ENCODE measurements around the gene PKDCC. TPM values are rescaled to one million over a fixed set of nuclear protein-coding genes. Genes with fewer than 3 reads are reported as not detected.

The PKDCC gene
- total and polyA plus RNA-seq, 2 experiments from 2014 or later, result 270 to 278 TPM

DNA sequence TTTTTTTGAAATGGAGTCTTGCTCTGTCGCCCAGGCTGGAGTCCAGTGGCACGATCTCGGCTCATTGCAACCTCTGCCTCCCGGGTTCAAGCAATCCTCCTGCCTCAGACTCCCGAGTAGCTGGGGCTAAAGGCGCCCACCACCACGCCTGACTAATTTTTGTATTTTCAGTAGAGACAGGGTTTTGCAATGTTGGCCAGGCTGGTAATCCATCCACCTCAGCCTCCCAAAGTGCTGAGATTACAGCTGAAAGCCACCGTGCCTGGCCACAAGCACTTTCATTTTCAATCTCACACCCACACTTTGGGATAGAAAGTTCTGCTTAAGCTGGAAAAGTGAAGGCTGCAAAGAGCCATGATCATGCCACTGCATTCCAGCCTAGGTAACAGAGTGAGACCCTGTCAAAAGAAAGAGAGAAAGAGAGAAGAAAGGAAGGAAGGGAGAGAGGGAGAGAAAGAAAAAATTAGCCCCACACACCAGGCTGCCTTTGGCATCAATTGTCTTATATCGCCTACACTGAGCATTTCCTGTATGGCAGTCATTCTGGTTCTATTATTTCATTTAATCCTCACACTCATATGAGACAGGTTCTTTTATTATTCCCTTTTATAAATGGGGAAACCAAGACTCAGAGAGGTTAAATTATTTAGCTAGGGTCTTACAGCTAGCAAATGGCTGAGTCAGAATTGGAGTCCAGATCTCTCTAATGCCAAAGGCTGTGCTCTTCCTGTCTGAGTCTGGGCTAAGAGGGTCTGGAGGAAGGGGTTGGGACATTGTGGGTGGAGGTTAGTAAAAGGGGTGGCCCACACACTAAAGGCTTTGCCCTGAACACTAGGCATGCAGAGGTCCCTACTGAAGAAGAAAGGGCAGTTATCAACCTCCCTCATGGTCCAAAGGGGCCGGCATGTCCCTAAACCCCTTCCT lies 37.9 kb upstream of the PKDCC start:
- no peak for DNase-seq (ENCODE audit: low spot score)
- Histone ChIP-seq H3K4me1 (ENCODE audit: insufficient read depth) (peaks cover 6% of the 10 kb centered on the region), H3K4me3 (no peak overlapping the region), H3K4me2 (no peak overlapping the region), H3K27me3 (no peaks in the 10 kb centered on the region), H3K36me3 (replicated peaks; ENCODE audit: insufficient read depth, low read depth) (no peaks in the 10 kb centered on the region), H3K9me2 (replicated peaks; ENCODE audit: insufficient read depth) (no peaks in the 10 kb centered on the region), H2AFZ (no peak overlapping the region), H3K79me2 (no peaks in the 10 kb centered on the region), H3K27ac (no peak overlapping the region), H3K9me3 (ENCODE audit: low read depth) (no peaks in the 10 kb centered on the region), H4K20me1 (ENCODE audit: insufficient read depth, poor library complexity, severe bottlenecking) (no peaks in the 10 kb centered on the region)
- TF ChIP-seq EZH2 (IDR thresholded peaks at IDR 0.05; ENCODE audit: borderline replicate concordance) (no peak), EZH2phosphoT487 (IDR thresholded peaks at IDR 0.05; ENCODE audit: low read depth, severe bottlenecking, unreplicated experiment) (no peak), CTCF (IDR thresholded peaks at IDR 0.05; ENCODE audit: poor library complexity) (no peak)
- WGBS (ENCODE audit: low lambda C conversion rate, missing lambda C conversion rate), result 91% methylated on average over 10 of the region's 10 CpGs

DNA sequence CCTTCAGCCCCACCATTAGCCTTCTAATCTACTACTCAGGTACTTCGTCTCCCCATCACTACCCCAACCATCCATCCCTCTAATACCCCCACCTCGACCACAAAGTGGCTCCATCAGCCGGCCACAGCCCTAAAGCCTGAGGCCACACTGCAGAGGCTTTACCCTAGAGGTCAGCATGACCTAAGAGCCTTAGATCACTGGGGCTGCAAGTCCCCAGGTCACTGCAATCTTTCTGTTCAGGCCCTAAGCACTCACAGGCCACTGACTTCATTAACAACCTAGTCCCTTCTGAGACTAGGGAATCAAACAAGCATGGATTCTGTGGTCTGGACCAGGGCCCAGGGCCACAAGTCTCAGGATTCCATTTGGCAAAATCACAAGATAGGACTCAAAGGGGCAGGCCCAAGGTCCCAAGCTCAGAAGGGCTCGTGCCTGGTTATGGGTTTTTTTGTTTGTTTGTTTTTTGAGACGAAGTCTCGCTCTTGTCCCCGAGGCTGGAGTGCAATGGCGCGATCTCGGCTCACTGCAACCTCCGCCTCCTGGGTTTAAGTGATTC lies 37.0 kb upstream of the PKDCC start:
- no peak overlapping the region for H2AFZ ChIP-seq
- WGBS (ENCODE audit: low lambda C conversion rate, missing lambda C conversion rate), result 94% methylated on average over 11 of the region's 11 CpGs

GRCh38 chr2:42012137-42012536 lies 35.7 kb upstream of the PKDCC start:
- H3K4me3 ChIP-seq, result no peak overlapping the region
- H3K36me3 ChIP-seq (replicated peaks; ENCODE audit: insufficient read depth, low read depth), result no peaks in the 10 kb centered on the region
- H2AFZ ChIP-seq, result no peak overlapping the region

More for the DNA sequence above, 37.0 kb upstream of the PKDCC start:
- H3K9me2 ChIP-seq (replicated peaks; ENCODE audit: insufficient read depth), result no peaks in the 10 kb centered on the region
- H3K79me2 ChIP-seq, result no peaks in the 10 kb centered on the region
- TF ChIP-seq EZH2 (IDR thresholded peaks at IDR 0.05; ENCODE audit: borderline replicate concordance) (no peak), EZH2phosphoT487 (IDR thresholded peaks at IDR 0.05; ENCODE audit: low read depth, severe bottlenecking, unreplicated experiment) (no peak), CTCF (IDR thresholded peaks at IDR 0.05; ENCODE audit: poor library complexity) (no peak)
- no peak for DNase-seq (ENCODE audit: low spot score)
- H3K4me1 ChIP-seq (ENCODE audit: insufficient read depth), result peaks cover 6% of the 10 kb centered on the region
- no peak overlapping the region for H3K4me2 ChIP-seq
- no peaks in the 10 kb centered on the region for H3K36me3 ChIP-seq (replicated peaks; ENCODE audit: insufficient read depth, low read depth)
- no peaks in the 10 kb centered on the region for H3K9me3 ChIP-seq (ENCODE audit: low read depth)
- H3K27ac ChIP-seq, result no peak overlapping the region
- H4K20me1 ChIP-seq (ENCODE audit: insufficient read depth, poor library complexity, severe bottlenecking), result no peaks in the 10 kb centered on the region
- H3K4me3 ChIP-seq, result no peak overlapping the region
- H3K27me3 ChIP-seq, result no peaks in the 10 kb centered on the region

More at GRCh38 chr2:42012137-42012536, 35.7 kb upstream of the PKDCC start:
- H3K27ac ChIP-seq, result no peak overlapping the region
- H3K79me2 ChIP-seq, result no peaks in the 10 kb centered on the region
- peaks cover 6% of the 10 kb centered on the region for H3K4me1 ChIP-seq (ENCODE audit: insufficient read depth)
- TF ChIP-seq EZH2phosphoT487 (IDR thresholded peaks at IDR 0.05; ENCODE audit: low read depth, severe bottlenecking, unreplicated experiment) (no peak), CTCF (IDR thresholded peaks at IDR 0.05; ENCODE audit: poor library complexity) (no peak), EZH2 (IDR thresholded peaks at IDR 0.05; ENCODE audit: borderline replicate concordance) (no peak)
- no peaks in the 10 kb centered on the region for H3K27me3 ChIP-seq
- no peak for DNase-seq (ENCODE audit: low spot score)
- no peak overlapping the region for H3K4me2 ChIP-seq
- WGBS (ENCODE audit: low lambda C conversion rate, missing lambda C conversion rate), result 88% methylated on average over 1 of the region's 1 CpG
- H3K9me3 ChIP-seq (ENCODE audit: low read depth), result no peaks in the 10 kb centered on the region
- no peaks in the 10 kb centered on the region for H3K9me2 ChIP-seq (replicated peaks; ENCODE audit: insufficient read depth)
- H4K20me1 ChIP-seq (ENCODE audit: insufficient read depth, poor library complexity, severe bottlenecking), result no peaks in the 10 kb centered on the region
